ENCODE data around the gene APOA4.
A peak's percentile ranks its signal among the peaks of the same experiment; 100 is the strongest.

The APOA4 gene

DNA sequence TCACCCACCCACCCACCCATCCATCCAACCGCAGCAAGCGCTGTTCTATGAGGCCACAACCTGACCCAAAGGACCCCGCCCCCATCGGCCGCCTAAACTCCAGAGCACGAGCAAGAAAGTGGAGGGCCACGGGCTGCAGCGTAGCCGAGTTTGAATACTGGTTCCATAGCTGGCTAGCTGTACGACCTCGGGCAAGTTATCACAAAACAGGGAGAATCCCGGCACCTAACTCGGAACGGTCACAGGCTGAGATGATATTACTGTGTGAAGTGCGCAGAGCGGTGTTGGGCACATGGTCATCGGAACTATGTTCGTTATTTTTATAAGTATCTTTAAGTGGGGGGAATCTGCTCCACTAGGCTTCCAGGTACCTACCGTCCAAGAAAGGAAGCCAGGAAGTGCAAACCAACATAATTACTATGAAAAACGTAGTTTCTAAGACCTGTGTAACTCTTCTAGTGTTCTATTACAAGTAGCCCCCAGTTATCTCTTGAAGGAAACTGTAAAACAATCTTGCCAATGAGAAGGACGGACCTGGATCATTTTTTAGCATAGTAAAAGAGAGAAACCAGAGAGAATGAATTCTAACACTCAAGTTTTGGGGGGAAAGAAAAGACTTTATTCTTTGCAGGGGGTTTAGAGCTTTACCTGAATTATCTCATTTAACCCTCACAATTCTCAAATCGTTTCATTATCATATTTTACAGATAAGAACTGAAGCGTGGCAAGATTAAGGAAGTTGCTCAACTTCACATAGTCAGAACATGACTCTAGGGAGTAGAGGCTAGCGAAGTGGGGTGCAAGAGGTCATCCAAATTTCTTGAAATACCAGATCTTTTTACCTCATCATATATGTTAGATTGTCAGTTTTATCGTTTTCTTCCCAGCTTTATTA lies 49.7 kb downstream of the APOA4 start:
- no peak for DNase-seq

DNA sequence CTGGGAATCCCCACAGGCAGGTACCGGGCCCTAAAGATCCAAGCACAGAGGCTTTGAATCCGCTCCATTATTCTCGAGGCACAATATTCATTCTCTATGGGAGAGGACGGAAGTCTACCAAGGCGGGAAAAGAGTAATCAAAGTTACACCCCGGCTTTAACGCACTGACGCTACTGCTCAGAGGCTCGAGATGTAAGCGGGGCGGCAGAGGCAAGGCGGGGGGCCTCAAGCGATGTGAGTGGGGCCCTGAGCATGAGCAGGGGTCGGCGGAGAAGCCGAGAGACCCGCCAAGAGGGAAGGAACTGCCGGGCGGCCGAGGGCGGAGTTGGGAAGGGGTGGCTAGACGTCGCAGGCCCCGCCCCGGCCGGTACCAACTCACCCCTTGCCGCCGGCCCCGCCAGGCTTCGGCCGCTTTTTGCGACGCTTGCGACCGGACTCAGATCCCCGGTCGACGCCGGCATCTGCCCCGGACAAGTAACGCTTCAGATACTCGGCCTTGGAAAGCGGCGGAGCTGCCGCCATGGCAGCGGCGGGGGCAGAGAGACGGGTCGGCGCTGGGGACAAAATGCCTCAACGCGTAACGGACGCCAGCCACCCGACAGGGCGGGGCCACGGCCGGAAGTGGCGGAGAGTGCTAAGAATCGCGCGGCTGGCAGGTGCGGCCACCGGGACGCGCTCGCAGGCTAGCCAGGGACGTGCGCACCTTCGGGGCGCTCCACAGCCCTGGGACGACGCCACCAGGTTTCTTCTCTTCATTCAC lies 50.5 kb downstream of the APOA4 start, which contains the start of gene BUD13:
BUD13 (minus strand) TSS at position 545 of the 760 bp plus-strand sequence; CDS start at position 522, 23 bp downstream.
- peak; percentile 86 for DNase-seq

GRCh38 chr11:116771935-116772334 lies 51.2 kb downstream of the APOA4 start:
- DNase-seq, result no peak

All from NCI-H2107 (cell line).